Uterus (tissue), 2 donors: ENCODE data around the gene TRUB1.

Experiments
- CTCF ChIP-seq, 4 experiments: fragments of 200-600 bp in 2 of 4; fragments of 450-650 bp in 2 of 4; sonication (generic) in 2 of 4; IDR thresholded peaks; one replicate each; pipeline ENCODE4 v1.5.1; 2016 to 2019; ENCODE audit warnings: antibody characterized with exemption in 4 of 4, mild to moderate bottlenecking in 2 of 4, moderate library complexity in 1 of 4
- POLR2A ChIP-seq, 2 donors: fragments of 450-650 bp; IDR thresholded peaks; one replicate each; pipeline ENCODE4 v1.6.1; 2016; ENCODE audit warnings: antibody characterized with exemption in 2 of 2, mild to moderate bottlenecking in 1 of 2, moderate library complexity in 1 of 2

GRCh38 chr10:114990991-114991390, 53.0 kb downstream of the TRUB1 start:
- TF ChIP-seq CTCF (IDR thresholded peaks at IDR 0.05): no peak
- TF ChIP-seq POLR2A (IDR thresholded peaks at IDR 0.05): no peak
